IPS-15b (cell line): ENCODE data around the gene GJB6.

Source experiments
- H3K27me3 ChIP-seq: one replicate; pipeline ENCODE4 v1.6.1; 2013; ENCODE audit warnings: low read length; ENCODE audit not compliant: control insufficient read depth, insufficient read depth
- H3K36me3 ChIP-seq: one replicate; pipeline ENCODE4 v1.6.1; 2013; ENCODE audit warnings: low read length; ENCODE audit not compliant: control insufficient read depth, insufficient read depth
- H3K4me1 ChIP-seq: one replicate; pipeline ENCODE4 v1.6.1; 2013; ENCODE audit warnings: mild to moderate bottlenecking, low read length; ENCODE audit not compliant: control insufficient read depth, insufficient read depth
- H3K4me3 ChIP-seq: one replicate; pipeline ENCODE4 v1.5.1; 2013; ENCODE audit warnings: low read depth, low read length
- H3K9ac ChIP-seq: one replicate; pipeline ENCODE4 v1.6.1; 2013; ENCODE audit warnings: low read depth, mild to moderate bottlenecking, low read length
- H3K9me3 ChIP-seq: one replicate; pipeline ENCODE4 v1.6.1; 2013; ENCODE audit warnings: mild to moderate bottlenecking, low read length; ENCODE audit not compliant: control insufficient read depth, insufficient read depth

GJB6 gene

DNA sequence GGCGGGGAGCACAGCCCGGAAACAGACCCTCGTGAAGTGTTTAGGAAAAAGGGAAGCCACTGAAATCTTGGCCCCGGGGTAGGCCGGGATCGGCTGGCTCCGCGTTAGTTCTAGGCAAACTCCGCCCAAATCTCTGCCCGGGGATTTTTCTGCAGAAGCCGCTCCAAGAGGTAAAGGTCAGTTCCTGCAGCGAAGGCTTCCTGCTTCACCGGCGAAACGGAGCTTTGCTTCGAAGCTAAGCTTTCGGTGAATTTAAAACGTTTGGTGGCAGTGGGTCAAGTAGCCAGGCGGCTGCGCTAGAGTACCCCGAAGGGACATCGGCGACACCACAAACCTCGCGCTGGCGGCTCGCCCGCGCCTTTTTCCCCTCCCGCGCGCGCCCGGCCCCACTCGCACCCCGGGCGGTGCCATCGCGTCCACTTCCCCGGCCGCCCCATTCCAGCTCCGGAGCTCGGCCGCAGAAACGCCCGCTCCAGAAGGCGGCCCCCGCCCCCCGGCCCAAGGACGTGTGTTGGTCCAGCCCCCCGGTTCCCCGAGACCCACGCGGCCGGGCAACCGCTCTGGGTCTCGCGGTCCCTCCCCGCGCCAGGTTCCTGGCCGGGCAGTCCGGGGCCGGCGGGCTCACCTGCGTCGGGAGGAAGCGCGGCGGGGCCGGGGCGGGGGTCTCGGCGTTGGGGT lies 39.8 kb downstream of the GJB6 start:
- H3K9ac ChIP-seq = peak overlapping the region; percentile 37
- H3K27me3 ChIP-seq = peaks cover 88% of the 10 kb centered on the region
- no peaks in the 10 kb centered on the region for H3K36me3 ChIP-seq
- H3K4me1 ChIP-seq = peaks cover 2% of the 10 kb centered on the region
- peak overlapping the region; percentile 58 for H3K4me3 ChIP-seq
- H3K9me3 ChIP-seq = no peaks in the 10 kb centered on the region

DNA sequence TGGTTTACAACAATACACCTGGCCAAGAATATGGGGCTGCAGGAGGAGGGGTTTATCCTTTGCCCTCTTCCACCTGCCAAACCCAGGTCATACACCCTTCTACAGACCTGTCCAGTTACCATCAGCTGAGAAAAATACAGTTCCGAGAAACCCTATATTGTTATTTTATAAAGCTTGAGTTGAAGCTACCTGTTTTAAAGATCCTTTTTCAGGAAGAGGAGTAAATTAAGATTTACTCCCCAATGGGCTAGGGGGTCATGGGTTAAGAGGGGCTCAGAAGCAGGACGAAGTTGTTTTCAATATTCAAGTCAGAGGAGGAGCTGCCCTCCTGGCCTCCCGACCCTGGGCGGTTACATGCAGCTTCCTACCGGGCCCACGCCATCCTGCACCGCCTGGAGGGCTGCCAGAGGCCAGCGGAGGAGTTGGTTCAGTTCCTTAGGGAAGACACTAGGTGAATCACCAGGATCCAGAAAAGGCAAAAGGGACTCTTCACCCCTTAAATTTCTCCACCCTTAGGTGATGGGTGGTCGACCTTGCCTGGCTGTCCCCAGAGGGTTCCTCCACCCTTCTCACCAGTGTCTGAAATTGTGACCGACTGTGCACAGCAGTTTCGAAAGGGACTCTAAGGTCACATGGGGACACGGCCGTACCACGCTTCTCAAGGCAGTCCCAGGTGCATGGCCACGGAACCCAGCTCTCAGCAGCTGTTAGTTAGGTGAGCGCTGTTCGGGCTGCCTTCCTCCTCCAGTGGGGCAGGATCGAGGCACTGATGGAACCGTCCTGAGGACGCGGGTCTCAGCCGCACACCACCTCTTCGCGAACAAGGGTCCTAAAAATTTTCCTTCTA lies 40.6 kb downstream of the GJB6 start:
- Histone ChIP-seq H3K9me3 (no peaks in the 10 kb centered on the region), H3K4me3 (peak overlapping the region; percentile 58), H3K4me1 (peaks cover 2% of the 10 kb centered on the region), H3K36me3 (no peaks in the 10 kb centered on the region), H3K27me3 (peaks cover 80% of the 10 kb centered on the region), H3K9ac (peak overlapping the region; percentile 37)

DNA sequence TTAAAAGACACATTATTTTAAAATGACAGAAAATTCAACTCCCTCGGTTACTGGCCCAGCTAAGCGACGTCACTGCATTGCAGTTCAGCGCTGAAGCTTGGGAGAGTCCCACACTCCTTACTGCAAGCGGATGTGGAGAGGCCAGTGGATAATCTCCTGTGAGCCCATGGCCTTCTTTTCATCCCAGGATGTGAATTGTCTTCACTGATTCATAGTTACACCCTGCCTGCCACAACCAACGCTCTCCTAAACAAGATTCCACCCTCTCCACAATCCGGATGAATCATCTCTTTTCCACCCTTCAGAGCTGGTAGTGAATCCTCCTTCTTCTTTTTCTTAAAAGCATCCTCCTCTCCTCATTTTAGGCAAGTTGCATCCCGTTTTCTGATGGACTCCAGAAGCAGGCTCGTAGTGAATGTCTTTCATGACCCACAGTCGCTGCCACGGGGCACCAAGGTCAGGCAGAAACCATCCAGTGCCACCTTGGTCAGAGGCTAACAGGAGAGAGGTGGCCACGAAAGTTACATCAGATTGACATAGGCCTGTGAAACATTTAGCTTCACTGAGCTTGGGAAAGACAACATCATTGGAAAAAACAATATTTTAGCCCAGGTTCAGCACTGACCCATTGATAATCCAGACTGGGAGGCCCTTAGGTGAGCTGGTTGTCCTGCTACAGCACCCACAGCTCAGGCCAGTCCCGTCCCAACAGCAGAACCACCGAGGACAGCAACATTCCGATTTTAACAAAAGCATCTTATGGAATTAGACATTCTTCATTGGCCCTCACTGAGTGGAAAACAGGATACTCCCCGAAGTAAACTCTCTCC lies 41.4 kb downstream of the GJB6 start:
- Histone ChIP-seq H3K9ac (no peak overlapping the region), H3K4me3 (no peak overlapping the region), H3K27me3 (peaks cover 72% of the 10 kb centered on the region), H3K36me3 (no peaks in the 10 kb centered on the region), H3K9me3 (no peaks in the 10 kb centered on the region), H3K4me1 (peaks cover 2% of the 10 kb centered on the region)

DNA sequence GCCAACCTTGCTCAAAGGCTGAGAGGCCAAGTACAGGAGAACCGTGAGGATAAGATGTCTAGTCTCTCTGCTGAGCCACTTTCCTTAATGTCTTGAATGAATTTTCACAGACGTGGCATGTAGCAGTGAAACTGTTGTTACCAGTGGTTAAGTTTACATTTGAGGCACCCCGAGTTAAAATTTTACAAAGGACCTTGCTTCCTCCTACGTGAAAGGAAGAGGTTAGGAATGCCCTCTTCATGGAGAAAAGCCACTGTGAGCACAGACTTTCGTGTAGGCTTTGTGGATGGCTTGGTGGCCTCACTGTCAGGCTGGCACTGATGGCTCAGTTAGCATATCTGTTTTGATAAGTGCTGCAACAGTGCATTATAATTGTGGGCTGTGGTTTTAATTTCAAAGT lies 42.0 kb downstream of the GJB6 start:
- Histone ChIP-seq H3K27me3 (peaks cover 66% of the 10 kb centered on the region), H3K4me3 (no peak overlapping the region), H3K9me3 (no peaks in the 10 kb centered on the region)

DNA sequence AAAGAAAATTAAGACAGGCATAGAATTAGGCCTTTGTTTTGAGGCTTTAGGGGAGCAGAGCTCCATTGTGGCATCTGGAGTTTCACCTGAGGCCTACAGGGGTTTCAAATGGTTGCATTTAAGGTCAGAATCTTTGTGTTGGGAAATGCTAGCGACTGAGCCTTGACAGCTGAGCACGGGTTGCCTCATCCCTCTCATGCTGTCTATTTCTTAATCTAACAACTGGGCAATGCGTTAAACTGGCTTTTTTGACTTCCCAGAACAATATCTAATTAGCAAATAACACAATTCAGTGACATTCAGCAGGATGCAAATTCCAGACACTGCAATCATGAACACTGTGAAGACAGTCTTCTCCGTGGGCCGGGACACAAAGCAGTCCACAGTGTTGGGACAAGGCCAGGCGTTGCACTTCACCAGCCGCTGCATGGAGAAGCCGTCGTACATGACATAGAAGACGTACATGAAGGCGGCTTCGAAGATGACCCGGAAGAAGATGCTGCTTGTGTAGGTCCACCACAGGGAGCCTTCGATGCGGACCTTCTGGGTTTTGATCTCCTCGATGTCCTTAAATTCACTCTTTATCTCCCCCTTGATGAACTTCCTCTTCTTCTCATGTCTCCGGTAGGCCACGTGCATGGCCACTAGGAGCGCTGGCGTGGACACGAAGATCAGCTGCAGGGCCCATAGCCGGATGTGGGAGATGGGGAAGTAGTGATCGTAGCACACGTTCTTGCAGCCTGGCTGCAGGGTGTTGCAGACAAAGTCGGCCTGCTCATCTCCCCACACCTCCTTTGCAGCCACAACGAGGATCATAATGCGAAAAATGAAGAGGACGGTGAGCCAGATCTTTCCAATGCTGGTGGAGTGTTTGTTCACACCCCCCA lies 43.2 kb downstream of the GJB6 start:
- H3K4me3 ChIP-seq = no peak overlapping the region
- no peak overlapping the region for H3K9ac ChIP-seq
- no peaks in the 10 kb centered on the region for H3K9me3 ChIP-seq
- H3K27me3 ChIP-seq = peaks cover 56% of the 10 kb centered on the region
- no peaks in the 10 kb centered on the region for H3K36me3 ChIP-seq
- H3K4me1 ChIP-seq = peaks cover 2% of the 10 kb centered on the region

More for the DNA sequence above, 42.0 kb downstream of the GJB6 start:
- Histone ChIP-seq H3K9ac (no peak overlapping the region), H3K36me3 (no peaks in the 10 kb centered on the region), H3K4me1 (peaks cover 2% of the 10 kb centered on the region)

DNA sequence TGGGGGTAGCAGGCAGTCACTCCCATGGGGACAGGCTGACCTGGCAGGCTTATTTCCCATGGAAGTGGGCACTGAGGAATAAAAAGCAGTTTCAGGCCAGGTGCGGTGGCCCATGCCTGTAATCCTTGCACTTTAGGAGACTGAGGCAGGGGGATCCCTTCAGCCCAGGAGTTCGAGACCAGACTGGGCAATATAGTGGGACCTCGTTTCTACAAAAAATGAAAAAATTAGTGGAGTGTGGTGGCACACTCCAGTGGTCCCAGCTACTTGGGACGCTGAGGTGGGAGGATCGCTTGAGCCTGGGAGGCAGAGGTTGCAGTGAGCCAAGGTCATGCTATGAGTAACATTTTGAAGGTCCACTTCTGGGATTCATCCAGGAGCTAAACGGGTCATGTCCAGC lies 45.3 kb downstream of the GJB6 start:
- Histone ChIP-seq H3K9me3 (no peaks in the 10 kb centered on the region), H3K4me1 (peaks cover 2% of the 10 kb centered on the region), H3K36me3 (no peaks in the 10 kb centered on the region), H3K27me3 (peaks cover 42% of the 10 kb centered on the region), H3K4me3 (no peak overlapping the region), H3K9ac (no peak overlapping the region)

DNA sequence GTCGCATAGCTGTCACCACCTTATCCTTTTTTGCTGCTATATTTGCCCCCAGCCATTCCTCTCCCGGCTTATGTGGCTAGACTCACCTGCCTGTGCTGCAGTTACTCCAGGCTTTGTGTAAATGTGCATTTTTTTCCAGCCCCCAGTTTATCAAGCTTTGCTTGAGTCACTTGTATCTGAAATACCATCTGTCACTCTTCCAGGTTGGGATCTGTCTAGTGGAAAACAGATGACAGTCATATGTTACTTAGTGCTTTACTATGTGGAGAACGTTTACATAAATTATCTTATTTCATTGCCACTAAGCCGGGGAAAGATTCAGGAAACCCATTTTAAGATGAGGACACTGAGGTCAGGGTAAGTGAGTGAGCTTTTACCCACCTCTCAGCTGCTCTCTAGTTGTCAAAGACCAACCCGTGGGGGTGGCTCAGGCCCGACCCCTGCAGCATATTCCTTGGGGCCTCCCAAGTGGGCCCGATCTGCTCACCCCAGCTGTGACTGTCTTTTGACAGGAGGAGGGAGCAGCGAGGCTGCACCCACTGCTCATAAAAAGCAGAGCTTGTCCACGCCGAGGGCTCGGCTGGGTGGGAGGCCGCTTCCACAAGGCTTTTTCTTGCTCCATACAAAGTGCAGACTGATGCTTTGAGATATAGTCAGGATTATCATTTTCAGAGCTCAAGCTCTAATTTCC lies 46.6 kb downstream of the GJB6 start:
- Histone ChIP-seq H3K9ac (no peak overlapping the region), H3K4me1 (no peaks in the 10 kb centered on the region), H3K9me3 (no peaks in the 10 kb centered on the region), H3K27me3 (peaks cover 30% of the 10 kb centered on the region), H3K4me3 (no peak overlapping the region), H3K36me3 (no peaks in the 10 kb centered on the region)

DNA sequence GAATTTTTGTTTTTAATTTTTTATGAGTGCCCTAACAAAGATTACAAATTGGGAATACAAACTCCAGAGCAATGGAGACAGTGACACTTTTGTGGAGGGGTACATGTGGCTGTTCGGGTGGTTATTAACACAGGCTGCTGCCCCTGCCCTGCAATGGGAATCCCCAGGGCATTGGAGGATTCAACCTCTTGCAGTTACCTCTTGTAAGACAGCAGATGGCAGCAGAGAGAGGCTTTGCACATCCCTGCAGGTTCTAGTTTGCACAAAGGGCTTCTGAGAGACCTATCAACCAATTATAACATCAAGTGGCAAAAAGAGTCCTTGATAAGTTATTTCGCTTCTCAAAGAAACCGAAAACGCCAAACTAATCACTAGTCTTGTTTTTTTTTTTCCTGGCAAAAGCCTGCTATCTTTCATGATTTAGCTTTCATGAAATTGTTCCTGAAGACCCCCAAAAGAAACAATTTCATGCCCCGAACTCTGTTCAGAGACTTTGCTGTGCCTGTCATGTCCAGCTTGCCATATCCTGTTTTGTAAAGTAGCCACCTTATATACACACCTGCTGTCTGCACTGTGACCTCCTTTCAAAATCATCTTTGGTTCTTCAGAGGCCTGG lies 49.8 kb downstream of the GJB6 start:
- Histone ChIP-seq H3K4me3 (no peak overlapping the region), H3K36me3 (no peaks in the 10 kb centered on the region), H3K4me1 (no peaks in the 10 kb centered on the region), H3K27me3 (peaks cover 15% of the 10 kb centered on the region), H3K9ac (no peak overlapping the region), H3K9me3 (no peaks in the 10 kb centered on the region)

DNA sequence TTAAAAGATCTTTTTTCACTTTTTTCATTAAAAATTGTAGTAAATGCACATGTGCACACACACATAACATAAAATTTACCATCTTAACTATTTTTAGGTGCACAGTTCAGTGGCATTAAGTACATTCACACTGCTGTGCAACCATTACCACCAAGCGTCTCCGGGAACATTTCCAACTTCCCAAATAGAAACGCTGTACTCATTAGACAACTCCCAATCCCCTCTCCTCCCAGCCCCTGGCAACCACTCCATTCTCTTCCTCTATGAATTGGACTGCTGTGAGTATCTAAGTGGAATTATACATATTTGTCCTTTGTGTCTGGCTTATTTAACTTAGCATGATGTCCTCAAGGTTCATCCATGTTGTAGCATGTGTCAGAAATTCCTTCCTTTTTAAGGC lies 50.9 kb downstream of the GJB6 start:
- H3K9ac ChIP-seq = no peak overlapping the region
- H3K4me3 ChIP-seq = no peak overlapping the region
- no peaks in the 10 kb centered on the region for H3K36me3 ChIP-seq
- H3K27me3 ChIP-seq = peaks cover 22% of the 10 kb centered on the region
- no peaks in the 10 kb centered on the region for H3K9me3 ChIP-seq
- no peaks in the 10 kb centered on the region for H3K4me1 ChIP-seq

DNA sequence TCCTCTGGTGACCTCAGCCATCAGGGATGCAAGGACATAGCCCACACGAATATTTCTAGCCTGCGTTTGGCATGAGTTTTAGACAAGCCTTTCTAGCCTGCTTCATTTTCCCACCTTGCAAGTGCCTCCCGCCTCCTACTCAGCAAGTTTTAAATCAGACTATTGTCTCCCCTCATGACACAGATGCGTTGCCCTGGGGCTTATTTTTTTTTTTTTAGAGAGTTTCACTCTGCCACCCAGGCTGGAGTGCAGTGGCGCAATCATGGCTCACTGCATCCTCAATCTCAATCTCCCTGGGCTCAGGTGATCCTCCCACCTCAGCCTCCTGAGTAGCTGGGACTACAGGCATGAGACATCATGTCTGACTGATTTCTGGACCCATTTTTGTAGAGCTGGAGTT lies 54.0 kb downstream of the GJB6 start:
- H3K4me3 ChIP-seq = no peak overlapping the region
- H3K36me3 ChIP-seq = no peaks in the 10 kb centered on the region
- no peaks in the 10 kb centered on the region for H3K9me3 ChIP-seq
- H3K4me1 ChIP-seq = no peaks in the 10 kb centered on the region
- H3K27me3 ChIP-seq = peaks cover 22% of the 10 kb centered on the region
- no peak overlapping the region for H3K9ac ChIP-seq
